ENCODE measurements around the gene UNC45B.

GRCh38 chr17:35210741-35211140, 63.1 kb downstream of the UNC45B start:
- TF ChIP-seq CTCF (IDR thresholded peaks at IDR 0.05): no peak
- TF ChIP-seq POLR2A (IDR thresholded peaks at IDR 0.05): no peak

All from testis (tissue), 2 donors.